ACC112 (cell line): ENCODE measurements around the gene AFTPH.

ENCODE experiments used
- H2AFZ ChIP-seq: fragments of 200-600 bp; sonication (generic); one replicate; pipeline ENCODE4 v1.6.0; 2017; ENCODE audit warnings: antibody characterized with exemption, low read length; ENCODE audit not compliant: unreplicated experiment
- H3K27ac ChIP-seq: fragments of 200-600 bp; sonication (generic); 2 replicates; pipeline ENCODE4 v1.5.1; 2014; ENCODE audit warnings: low read depth, mild to moderate bottlenecking, antibody characterized with exemption, low read length, moderate library complexity
- H3K27me3 ChIP-seq: fragments of 200-600 bp; sonication (generic); 2 replicates; pipeline ENCODE4 v1.6.1; 2014; ENCODE audit warnings: mild to moderate bottlenecking, antibody characterized with exemption, low read length, moderate library complexity, mixed read lengths; ENCODE audit not compliant: insufficient read depth
- H3K36me3 ChIP-seq: fragments of 200-600 bp; sonication (generic); 2 replicates; pipeline ENCODE4 v1.6.1; 2016; ENCODE audit warnings: mild to moderate bottlenecking, antibody characterized with exemption, low read length, moderate library complexity, mixed read lengths; ENCODE audit not compliant: insufficient read depth
- H3K4me1 ChIP-seq: fragments of 200-600 bp; sonication (generic); one replicate; pipeline ENCODE4 v1.6.1; 2016; ENCODE audit warnings: low read length, mixed read lengths; ENCODE audit not compliant: insufficient read depth, unreplicated experiment, control insufficient read depth
- H3K4me3 ChIP-seq: fragments of 200-600 bp; sonication (generic); 2 replicates; pipeline ENCODE4 v1.5.1; 2014; ENCODE audit warnings: mild to moderate bottlenecking, low read depth, low read length
- H3K79me2 ChIP-seq: fragments of 200-600 bp; sonication (generic); one replicate; pipeline ENCODE4 v1.6.0; 2016; ENCODE audit warnings: low read length; ENCODE audit not compliant: control insufficient read depth, unreplicated experiment, insufficient read depth

AFTPH gene

GRCh38 chr2:64498438-64498837, 25.7 kb upstream of the AFTPH start:
- no peak overlapping the region for H3K4me3 ChIP-seq
- H3K27me3 ChIP-seq, result peaks cover 42% of the 10 kb centered on the region
- H2AFZ ChIP-seq, result no peak overlapping the region
- H3K36me3 ChIP-seq, result no peaks in the 10 kb centered on the region
- no peaks in the 10 kb centered on the region for H3K79me2 ChIP-seq
- H3K27ac ChIP-seq, result no peak overlapping the region
- no peaks in the 10 kb centered on the region for H3K4me1 ChIP-seq

GRCh38 chr2:64500549-64500948, 23.6 kb upstream of the AFTPH start:
- no peak overlapping the region for H3K4me3 ChIP-seq
- H3K36me3 ChIP-seq, result no peaks in the 10 kb centered on the region
- H2AFZ ChIP-seq, result no peak overlapping the region
- H3K79me2 ChIP-seq, result no peaks in the 10 kb centered on the region
- H3K27ac ChIP-seq, result no peak overlapping the region
- H3K27me3 ChIP-seq, result peaks cover 42% of the 10 kb centered on the region
- H3K4me1 ChIP-seq, result no peaks in the 10 kb centered on the region

GRCh38 chr2:64501946-64502345, 22.2 kb upstream of the AFTPH start:
- Histone ChIP-seq H2AFZ (no peak overlapping the region), H3K4me3 (no peak overlapping the region), H3K27ac (no peak overlapping the region), H3K36me3 (no peaks in the 10 kb centered on the region), H3K27me3 (peaks cover 36% of the 10 kb centered on the region), H3K79me2 (no peaks in the 10 kb centered on the region), H3K4me1 (no peaks in the 10 kb centered on the region)

- no peak overlapping the region for H3K27ac ChIP-seq
- H3K27me3 ChIP-seq, result peaks cover 32% of the 10 kb centered on the region
- H3K4me1 ChIP-seq, result no peaks in the 10 kb centered on the region
- H3K36me3 ChIP-seq, result no peaks in the 10 kb centered on the region
- H2AFZ ChIP-seq, result no peak overlapping the region
- H3K79me2 ChIP-seq, result no peaks in the 10 kb centered on the region
- H3K4me3 ChIP-seq, result no peak overlapping the region
These were observed 21.3 kb upstream of the AFTPH start for GRCh38 chr2:64502860-64503259.

GRCh38 chr2:64504774-64505720, 19.1 kb upstream of the AFTPH start:
- no peak overlapping the region for H3K27ac ChIP-seq
- H3K4me3 ChIP-seq, result no peak overlapping the region
- peaks cover 31% of the 10 kb centered on the region for H3K27me3 ChIP-seq
- H3K4me1 ChIP-seq, result no peaks in the 10 kb centered on the region
- H2AFZ ChIP-seq, result no peak overlapping the region
- H3K36me3 ChIP-seq, result no peaks in the 10 kb centered on the region
- no peaks in the 10 kb centered on the region for H3K79me2 ChIP-seq

GRCh38 chr2:64506686-64507085, 17.4 kb upstream of the AFTPH start:
- Histone ChIP-seq H3K4me1 (no peaks in the 10 kb centered on the region), H3K4me3 (no peak overlapping the region), H2AFZ (no peak overlapping the region), H3K79me2 (no peaks in the 10 kb centered on the region), H3K27ac (no peak overlapping the region), H3K36me3 (no peaks in the 10 kb centered on the region), H3K27me3 (peaks cover 21% of the 10 kb centered on the region)

GRCh38 chr2:64514008-64514407, 10.1 kb upstream of the AFTPH start:
- H3K79me2 ChIP-seq, result no peaks in the 10 kb centered on the region
- no peak overlapping the region for H3K4me3 ChIP-seq
- no peak overlapping the region for H2AFZ ChIP-seq
- H3K4me1 ChIP-seq, result no peaks in the 10 kb centered on the region
- peaks cover 65% of the 10 kb centered on the region for H3K27me3 ChIP-seq
- no peaks in the 10 kb centered on the region for H3K36me3 ChIP-seq
- H3K27ac ChIP-seq, result no peak overlapping the region

- Histone ChIP-seq H3K4me3 (no peak overlapping the region), H3K79me2 (no peaks in the 10 kb centered on the region), H3K27me3 (peaks cover 60% of the 10 kb centered on the region), H3K27ac (no peak overlapping the region), H2AFZ (no peak overlapping the region), H3K36me3 (no peaks in the 10 kb centered on the region), H3K4me1 (no peaks in the 10 kb centered on the region)
These were observed 9.0 kb upstream of the AFTPH start for GRCh38 chr2:64515086-64515485.

GRCh38 chr2:64516651-64517510, 7.2 kb upstream of the AFTPH start:
- no peak overlapping the region for H3K27ac ChIP-seq
- no peaks in the 10 kb centered on the region for H3K4me1 ChIP-seq
- H3K4me3 ChIP-seq, result no peak overlapping the region
- H2AFZ ChIP-seq, result no peak overlapping the region
- no peaks in the 10 kb centered on the region for H3K79me2 ChIP-seq
- no peaks in the 10 kb centered on the region for H3K36me3 ChIP-seq
- peaks cover 62% of the 10 kb centered on the region for H3K27me3 ChIP-seq

GRCh38 chr2:64517511-64517884, 6.6 kb upstream of the AFTPH start:
- Histone ChIP-seq H3K4me3 (no peak overlapping the region), H3K27me3 (peaks cover 62% of the 10 kb centered on the region), H2AFZ (no peak overlapping the region), H3K27ac (no peak overlapping the region), H3K79me2 (no peaks in the 10 kb centered on the region), H3K4me1 (no peaks in the 10 kb centered on the region), H3K36me3 (no peaks in the 10 kb centered on the region)
